GM19395 (cell line): ENCODE results near the gene VEZT.

Experiments
- ATAC-seq: cut with Tn5 transposase; IDR thresholded peaks from one replicate; pipeline ENCODE4 v1.9.1; 2021; ENCODE audit warnings: mild to moderate bottlenecking, moderate library complexity; ENCODE audit not compliant: unreplicated experiment

Gene VEZT

DNA sequence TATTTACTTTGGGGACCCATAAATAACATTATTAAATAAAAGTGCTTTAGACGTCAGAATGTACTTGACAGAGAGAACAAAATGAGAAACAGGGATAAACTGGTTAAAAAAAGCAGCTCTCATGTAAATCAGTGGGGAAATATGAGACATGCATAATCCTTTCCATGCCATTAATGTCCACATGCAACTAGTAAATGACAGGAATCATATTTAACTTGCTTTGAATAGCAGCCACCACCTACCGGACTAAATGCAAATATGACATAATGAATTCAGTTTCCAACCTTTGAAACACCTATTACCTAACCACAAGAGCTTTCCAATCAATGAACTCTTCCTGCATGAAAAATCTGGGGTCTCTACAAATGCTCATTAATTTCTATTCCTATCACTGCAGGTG is 20.0 kb upstream of the VEZT start:
- ATAC-seq = no peak

DNA sequence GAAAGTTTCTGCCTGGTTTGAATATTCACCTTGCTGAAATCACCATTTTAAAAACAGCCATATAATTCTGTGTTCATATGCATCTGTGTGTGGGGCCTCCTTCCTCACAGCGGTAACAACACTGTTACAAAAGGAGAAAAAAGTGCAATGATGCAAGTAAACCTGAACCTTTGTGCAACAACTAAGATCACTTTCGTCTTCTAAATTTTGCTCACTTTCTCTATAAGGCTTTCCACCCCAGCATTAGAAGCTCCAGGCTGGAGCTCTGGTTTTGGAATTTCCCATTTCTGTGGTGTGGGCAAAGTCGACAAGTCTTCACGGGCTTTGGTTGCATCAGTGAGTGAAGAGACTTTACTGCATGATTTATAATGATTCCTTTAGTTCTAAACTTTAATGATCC is 18.7 kb upstream of the VEZT start:
- no peak for ATAC-seq

DNA sequence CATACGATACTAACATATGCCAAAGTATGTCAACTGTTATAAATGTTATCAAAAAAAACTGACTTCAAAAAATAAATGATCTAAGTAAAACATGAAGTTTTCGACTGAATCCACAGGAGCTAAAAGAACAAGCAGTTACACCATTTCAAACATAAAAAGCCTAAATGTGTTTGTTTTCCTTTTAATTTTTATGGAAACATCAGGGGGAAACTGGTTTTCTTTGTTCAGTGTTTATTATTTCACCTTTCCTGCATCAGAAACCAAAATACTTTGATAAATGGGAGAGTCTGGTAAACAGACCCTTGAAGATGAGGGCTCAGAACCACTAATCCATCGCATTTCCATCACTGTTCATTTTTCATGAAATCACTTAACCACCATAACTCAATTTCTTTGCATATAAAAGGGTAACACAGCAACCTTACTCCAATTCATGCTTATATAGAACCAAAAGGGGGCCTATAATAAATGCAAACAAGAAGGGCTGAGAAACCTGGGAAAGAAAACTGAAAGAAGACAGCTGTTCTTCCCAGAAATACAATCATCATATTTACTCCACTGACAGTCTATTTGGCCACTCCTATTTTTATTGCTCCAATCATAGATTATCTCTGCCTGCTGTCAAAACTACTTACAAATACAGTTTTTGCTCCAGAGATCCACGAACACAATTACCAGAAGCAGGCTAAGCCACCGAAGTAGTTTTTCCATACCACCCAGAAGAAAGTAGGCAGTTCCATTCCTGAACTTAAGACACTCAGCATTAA is 17.3 kb upstream of the VEZT start:
- no peak for ATAC-seq

DNA sequence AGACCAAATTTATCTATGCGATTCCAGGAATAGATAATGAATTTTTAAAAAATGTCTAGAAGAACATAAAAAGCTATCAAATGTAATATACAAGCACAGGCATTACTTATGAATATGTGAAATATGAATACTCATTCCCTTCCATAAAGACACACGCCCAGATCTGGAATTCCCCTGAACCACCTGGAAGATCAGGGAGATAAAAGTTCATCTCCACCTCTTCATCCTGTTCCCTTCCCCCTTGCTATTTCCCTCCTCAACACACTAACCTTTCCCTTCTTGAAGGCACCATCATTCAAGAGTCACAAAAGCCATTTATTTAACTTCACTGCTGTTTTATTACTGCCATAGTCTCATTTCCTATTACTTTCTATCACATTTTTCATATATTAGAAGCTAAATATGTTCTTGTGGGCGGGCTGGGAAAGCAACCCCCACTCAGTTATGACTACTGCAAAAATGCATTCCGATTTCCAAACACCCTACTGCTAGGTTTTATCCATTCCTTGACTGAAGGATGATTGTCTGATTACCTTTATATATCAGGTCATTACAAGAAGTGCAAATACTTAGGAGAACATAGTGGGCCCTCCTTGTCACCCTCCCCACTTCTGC is 16.4 kb upstream of the VEZT start:
- no peak for ATAC-seq

DNA sequence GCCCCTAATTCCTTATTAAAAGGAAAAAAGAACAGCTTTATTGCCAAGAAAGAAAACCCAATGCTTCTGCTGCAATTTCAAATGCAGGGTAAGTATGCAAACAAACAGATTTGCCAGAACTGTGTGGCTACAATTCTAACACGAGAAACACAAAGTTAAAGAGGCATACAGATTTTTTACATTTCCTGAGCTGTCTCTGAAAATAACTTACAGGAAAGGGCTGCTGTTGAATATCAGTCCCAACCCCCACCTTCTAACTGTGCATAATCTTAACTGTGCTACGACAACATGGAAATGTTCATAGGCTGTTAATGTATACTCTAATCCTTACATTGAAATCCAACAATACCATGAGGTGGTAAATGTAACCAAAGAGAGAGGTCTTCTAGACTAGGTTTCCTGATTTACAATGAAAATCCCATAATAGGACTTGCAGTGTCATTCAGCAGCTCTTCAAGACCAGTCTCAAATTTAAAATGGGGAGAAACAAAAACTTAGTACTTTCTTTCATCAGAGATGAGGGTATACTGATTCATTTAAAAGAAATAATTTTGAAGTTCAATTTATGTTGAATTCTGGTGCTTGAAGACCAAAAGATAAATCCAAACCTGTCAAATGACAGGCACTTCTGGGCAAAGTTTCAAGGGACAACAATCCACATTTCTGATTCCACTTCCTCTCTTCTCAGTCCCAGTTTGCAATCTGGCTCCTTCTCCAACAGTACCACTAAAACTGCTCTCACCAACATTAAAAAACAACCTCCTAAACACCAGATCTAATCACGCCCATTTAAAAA is 14.7 kb upstream of the VEZT start:
- ATAC-seq = no peak

DNA sequence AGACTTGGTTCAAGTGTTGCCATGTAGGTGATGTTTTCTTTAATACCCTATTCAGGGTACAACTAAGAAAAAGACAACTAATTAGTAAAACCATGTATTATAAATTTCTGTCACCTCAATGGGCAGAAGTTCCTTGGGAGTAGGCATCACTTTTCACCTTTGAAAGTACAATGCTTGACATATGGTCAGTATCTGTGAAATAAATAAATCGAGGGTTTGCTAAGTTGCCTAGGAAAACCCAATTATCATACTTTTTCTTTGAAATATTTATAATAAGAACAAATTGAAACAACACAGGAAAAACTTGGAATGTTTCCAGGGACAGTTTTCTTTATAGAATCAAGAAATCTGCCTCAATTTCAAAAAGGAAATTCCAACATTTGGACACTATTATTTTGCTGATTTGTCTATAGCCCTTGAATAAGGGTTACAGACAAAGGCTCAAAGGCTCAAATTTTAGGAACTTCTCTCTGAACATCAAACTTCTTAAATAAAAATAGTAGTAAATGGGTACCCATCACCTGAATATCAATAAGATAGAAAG is 14.0 kb upstream of the VEZT start:
- no peak for ATAC-seq

DNA sequence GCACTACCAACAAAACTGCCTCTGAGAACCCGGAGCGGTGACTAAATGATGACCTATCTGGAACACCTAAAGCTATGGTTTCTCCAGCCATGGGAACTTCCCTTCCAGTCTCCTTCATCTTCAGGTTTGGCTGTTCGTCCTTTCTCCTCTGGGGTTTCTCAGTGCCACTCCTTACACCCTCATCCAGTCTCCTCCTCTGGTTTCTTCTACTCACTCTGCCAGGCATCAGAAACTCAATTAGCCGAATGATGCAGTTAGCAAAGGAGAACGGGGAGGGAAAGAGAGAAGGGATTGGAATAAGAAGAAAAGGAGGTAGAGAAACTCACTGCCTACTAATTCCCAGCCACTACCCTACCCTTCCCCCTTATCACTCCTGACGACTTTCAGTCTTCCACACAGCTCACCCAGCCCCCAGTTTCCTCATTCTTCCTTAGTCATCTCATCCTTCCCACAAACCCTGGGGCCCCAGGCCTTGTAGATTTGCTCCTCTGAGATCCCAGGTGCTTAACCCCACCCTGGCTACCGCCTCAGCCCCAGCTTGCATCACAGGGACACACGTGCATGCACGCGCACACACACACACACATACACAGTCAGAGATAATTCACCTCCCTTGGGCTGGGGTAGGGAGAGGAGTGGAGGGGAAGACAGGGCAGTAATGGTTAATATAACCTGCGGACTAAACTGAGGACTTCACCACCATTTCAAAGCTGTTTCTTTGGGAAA is 13.3 kb upstream of the VEZT start:
- ATAC-seq = no peak

DNA sequence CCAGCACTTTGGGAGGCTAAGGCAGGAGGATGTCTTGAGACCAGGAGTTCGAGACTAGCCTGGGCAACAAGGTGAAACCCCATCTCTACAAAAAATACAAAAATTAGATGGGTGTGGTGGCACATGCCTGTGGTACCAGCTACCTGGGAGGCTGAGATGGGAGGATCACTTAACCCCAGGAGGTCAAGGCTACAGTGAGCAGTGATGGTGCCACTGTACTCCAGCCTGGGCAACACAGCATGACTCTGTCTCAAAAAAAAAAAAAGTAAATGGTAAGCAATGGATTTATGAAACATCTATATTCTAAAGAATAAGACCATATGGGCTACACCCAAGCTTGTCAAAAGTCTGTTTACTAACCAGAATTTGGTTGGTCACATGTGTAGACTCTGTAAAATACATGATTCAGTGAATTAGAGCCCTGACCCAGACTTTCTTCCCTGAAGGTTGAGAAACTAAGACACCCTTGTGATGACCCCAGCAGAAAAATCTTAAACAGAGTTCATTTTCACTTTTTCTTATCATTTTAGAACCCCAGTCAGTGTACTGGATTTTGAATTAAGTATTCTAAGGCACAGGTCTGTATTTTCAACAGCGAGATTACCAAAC is 12.5 kb upstream of the VEZT start:
- ATAC-seq = no peak

DNA sequence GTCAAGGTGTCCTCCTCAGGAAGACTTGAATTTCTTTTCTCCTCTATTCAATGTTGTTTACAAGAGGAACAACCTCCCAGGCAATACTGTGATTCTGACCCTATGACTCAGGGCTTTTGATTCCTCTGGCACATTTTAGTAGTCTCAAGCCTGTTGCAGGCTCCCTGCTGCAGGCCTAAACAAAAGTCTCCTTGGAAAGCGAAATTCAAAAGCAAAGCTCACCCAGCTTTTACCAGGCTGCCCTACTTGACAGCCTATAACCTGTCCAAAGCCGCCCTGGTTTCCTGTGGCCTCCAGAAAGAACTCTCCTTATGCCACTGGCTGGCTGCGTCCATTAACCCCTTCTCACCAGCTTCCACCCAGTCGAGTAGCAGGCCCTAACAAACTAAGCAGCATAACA is 11.9 kb upstream of the VEZT start:
- no peak for ATAC-seq

DNA sequence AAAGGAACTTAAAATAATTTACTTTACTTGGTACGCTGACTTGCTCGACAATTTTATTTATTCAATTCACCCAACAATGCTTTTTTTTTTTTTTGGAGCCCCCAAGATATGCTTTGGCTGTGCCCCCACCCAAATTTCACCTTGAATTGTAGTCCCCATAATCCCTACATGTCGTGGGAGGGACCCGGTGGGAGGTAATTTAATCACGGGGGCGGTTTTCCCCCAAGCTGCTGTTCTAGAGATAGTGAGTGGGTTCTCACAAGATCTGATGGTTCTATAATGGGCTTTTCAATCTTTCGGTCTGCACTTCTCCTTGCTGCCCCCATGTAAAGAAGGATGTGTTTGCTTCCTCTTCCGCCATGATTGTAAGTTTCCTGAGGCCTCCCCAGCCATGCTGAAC is 10.7 kb upstream of the VEZT start:
- no peak for ATAC-seq

DNA sequence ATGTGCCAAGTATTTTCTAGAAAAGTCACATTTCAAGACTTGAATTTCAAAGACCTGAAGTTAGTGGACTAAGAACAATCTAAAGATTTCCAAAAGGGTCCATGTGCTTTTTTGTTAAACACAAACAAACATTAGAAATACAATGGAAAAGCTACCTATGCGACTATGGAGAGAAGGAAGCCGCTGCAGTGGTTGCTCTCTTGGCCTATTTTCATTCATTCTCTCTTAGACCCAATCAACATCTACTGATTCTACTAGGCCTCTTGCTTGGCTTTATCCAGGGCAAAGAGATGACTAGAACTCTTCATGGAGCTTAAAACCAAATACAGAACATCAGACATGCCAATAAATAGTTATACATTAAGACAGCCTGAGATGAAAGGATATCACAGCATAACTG is 10.2 kb upstream of the VEZT start:
- no peak for ATAC-seq

DNA sequence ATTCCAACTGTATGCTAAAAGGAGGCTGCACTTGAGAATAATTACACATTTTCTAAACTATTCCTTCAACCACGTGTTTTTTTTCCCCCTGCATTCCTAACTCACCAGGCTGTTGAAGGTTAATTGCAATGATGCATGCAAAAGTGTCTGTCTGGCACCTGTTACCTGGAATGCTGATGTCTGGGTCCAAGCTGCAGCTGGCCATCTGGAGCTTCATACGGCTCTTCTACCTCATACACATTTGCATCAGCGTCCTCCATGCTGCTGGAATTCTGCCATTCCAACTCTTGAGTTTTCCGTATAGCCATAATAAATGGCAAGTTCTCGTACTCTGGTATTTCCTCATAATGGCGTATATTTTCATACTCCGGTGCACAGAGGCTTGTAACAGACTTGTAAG is 8.9 kb upstream of the VEZT start:
- no peak for ATAC-seq

DNA sequence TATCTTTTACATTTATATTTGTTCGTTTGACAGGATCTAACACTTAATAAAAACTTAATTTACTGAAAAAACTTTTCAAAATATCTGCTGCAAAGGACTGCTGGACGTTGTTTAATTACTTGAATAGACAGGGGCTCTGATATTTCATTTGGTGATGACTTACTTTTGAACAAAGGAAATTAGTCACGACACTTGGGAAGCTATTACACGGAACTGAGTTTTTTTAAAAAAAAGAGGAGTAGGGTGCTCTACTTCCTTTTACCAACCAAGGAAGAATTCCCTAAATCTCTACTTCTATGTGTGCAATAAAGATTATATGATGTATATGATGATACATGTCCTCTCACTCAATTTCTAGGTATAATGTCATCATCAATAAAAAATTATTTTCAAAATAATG is 5.0 kb upstream of the VEZT start:
- ATAC-seq = no peak

DNA sequence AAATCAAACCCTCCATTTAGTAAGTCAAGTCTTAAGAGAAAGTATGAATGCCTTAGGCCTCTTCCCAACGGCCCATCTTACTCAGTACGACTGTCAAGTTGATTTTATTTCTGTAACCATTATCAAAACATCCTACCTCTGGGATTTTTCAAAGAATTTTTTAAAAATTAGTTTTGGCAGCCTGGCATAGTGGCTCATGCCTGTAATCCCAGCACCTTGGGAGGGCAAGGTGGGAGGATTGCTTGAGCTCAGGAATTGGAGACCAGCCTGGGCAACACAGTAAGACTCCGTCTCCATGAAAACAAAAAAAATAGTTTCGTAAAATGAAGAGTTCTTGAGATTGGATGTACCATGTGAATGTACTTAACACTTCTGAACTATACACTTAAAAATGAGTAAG is 4.5 kb upstream of the VEZT start:
- ATAC-seq = no peak

DNA sequence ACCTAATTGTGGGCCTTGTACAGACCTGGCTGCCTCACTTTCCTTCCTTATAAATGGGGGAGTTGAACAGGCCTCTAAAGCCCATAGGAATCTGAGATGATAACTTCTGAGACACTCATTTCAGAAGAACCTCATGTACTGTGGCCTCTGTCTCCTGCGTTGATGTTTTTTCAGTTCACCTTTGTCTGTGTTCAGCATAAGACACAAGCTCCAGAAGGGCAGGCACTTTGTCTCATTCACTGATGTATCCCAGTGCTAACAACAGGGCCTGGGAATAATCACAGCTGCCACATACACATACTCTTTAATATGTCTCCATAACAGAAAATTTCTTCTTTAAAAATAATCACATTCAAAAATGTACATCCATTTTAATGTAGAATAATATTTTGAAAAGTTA is 3.7 kb upstream of the VEZT start:
- no peak for ATAC-seq

DNA sequence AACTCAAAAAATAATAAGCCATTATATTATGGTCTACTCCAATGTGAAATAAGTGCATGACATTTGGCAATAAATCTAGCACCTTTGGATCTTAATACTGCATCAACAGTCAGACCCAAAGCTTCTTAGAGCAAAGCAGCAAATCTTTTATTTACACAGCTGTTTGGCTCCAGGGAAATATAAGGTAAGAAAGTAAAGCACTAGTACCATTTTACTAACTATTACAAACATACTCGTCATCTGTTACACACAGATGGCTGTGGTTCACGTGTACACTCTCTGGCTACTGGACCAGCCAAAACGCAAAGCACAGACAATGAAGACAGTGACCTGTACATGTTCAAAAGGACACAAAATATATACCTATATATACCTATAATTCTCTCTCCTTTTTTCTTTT is 3.1 kb upstream of the VEZT start:
- no peak for ATAC-seq

DNA sequence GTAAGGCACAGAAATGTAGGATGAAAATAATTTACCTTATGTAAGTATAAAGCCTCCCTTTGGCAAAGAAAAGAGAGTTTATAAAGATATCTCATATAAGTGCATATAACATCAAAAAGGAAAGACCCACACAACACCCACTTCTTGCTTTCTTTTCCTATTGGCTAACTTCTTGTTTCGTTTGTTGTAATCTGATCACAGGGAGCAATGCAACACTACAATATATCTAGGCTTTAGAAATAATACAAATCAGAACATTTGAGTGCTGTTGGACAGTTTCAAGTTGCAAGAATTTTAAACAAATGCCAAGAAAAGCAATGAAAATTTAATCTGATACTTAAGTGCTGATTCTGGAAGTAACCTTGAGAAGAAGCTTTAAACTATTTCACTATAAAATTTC is 1.7 kb upstream of the VEZT start:
- no peak for ATAC-seq

DNA sequence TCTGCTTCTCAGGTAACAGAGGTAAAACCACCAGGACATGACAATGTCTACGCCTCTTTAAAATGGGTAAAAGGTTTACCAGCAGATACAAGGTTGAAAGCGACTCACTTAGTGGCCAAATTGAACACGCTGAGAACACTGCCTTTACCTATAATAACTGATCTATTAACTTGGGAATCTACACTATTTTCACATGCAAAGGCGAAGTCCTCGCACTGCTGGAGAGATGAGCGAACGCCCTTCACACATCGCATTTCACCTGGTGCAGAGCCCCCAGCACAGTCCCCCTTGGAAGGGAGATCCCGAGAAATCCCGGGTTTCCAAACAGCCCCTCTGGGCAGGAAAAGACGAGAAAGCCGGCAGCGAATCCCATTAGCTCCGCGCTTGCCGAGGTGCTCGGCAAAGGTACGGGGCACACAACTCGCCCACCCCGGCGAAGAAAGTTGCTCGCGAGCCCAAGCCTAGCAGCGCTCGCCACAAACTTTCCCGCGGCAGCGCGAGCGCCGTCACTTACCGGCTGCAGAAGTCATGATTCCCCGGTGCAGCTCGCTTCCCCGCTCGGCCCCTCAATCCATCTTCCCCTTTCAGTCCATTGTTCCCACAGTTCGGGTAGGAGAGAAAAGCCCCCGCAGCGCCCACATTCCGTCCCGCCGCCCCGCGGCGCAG is 763 bp upstream of the VEZT start:
- peak; percentile 32 for ATAC-seq

DNA sequence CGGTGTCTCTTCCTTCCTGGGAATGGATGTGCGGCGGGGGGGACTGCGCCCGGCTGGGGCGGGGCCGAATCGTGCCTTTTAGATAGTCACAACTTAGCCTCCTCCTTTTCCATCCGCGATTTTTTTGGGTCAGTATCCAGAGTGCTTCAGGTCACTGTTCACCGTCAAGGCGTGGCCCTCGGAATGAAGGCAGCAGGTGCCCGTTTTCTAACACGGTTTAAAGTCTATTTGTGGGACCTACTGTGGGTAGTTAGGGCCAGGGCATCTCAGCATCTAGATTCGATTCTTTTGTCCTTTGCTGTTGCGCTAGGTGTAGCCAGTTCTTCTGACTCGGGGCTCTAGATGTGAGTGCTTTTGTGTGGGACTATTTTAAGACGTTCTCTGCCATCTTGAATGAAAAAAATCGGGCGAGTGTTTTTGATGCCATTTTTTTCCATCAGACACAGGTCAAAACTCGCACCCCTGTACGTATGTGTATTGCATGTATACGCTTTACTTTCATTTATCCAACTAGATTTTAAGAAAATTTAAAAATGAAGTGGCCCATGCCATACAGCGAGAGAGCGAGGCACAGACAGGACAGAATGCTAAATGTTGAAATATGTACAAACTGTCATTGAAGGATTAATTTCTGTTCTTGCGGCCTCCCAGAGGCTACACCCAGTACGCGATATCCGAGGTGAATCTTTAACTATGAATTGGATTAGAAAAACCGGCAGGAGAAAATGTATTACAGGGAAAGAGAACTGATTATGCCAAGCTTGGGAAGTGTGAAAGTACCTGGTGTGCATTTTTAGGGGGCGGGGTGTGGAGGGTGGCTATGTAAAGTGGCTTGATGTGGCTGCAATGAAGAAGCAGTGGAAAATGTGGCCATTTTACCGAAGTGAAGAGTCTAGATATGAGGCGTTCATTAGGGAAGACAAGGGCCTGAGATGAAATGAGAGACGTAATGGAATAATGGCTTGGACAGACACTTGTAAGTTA is 835 bp downstream of the VEZT start:
- peak; percentile 8 for ATAC-seq
